GM19463 (cell line): ENCODE data around the gene ATRNL1.

Source experiments
- ATAC-seq: cut with Tn5 transposase; IDR thresholded peaks from one replicate; pipeline ENCODE4 v1.9.1; 2021; ENCODE audit warnings: mild to moderate bottlenecking, moderate library complexity; ENCODE audit not compliant: unreplicated experiment

ATRNL1 gene

DNA sequence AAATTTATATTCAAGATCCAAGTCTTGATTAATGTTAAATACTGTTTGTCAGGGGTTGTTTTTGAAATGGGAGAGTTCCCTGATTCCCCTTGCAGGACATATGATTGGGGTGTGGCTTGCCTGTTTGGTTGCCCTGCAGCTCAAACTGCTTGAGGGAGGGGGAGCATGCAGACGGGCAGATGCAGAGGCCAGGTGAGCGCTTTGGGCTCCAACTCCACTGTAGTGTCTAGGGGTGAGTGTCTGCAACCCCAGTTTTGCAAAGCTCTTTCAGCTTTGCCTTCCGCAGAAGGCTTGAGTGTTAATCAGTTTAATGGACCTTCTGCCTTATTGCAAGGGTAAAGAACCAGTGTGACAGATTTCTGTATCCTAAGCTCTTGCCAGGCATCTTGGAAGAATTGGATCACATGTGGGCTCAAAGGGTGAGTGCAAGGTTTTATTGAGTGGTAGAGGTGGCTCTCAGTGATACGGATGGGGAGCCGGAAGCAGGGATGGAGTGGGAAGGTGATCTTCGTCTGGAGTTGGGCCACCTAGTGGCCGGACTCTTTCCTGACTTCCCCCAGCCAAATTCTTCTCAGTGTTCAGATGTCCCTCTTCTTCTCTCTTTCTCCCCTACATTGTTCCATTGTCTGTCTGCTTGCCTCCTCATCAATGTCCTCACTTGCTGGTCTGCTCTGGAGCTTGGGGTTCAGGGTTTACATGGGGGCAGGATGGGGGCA, 479.7 kb downstream of the ATRNL1 start:
- no peak for ATAC-seq

DNA sequence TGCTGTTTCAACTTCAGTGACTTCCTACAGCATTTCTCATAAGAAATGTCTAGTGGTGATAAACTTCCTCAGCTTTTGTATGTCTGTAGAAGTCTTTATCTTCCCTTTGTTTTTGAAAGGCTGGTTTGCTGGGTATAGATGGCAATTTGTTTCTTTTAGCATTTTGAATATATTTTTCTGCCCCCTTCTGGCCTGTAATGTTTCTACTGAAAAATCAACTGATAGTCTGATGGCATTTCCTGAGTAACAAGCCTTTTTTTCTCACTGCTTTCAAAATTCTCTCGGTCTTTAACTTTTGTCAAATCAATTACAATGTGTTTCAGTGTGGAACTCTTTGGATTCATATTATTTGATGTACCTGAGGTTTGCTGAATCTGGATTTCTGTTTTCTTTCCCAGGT, 487.1 kb downstream of the ATRNL1 start:
- ATAC-seq, result no peak

DNA sequence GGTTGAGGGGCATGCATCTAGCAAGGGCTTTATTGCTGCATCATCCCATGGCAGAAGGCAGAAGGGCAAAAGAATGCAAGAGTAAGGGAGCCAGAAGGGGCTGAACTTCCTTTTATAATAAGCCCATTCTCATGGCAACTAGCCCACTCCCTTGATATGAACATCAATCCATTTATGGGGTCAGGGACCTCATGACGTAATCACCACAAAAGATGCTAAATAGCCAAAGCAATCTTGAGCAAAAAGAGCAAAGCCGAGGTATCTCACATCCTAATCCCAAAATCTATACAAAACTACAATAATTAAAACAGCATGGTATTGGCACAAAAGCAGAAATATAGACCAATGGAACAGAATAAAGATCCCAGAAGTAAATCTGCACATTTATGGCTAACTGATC, 499.9 kb downstream of the ATRNL1 start:
- no peak for ATAC-seq

DNA sequence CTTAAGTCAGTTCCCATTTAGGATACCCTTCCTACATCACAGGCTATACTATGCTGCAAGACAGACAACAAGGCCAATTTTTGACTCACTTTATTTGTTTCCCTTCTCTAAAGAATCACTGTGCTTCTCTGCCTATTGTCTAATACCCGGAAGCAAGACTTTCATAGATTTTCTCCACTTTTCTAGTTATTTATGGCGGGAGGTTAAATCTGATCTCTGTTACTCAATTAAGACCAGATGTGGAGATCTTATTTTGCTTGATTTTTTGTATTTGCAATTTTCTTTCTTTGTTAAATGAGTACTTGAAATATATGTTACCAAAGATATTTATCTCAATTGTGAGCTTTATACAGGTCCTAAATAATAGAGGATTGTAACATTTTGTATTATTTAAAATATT, 511.5 kb downstream of the ATRNL1 start:
- no peak for ATAC-seq

DNA sequence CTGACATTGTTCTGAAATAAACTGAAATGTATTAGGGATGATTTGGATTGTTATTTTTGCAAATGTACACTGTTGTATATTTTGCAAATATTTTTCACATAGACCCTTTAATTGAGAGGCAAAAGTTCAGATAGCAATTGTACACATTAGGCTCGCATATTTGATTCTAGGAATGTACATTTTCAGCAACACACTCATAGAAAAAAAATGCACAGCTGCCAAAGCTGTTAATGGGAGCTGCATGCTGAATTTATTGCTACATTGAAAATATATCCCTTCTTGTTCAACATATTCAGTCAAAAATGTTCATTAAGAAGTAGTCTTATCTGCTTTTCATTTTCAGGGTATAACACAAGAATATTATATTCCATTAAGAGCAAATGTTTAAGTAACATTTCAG, 512.9 kb downstream of the ATRNL1 start:
- ATAC-seq, result no peak

DNA sequence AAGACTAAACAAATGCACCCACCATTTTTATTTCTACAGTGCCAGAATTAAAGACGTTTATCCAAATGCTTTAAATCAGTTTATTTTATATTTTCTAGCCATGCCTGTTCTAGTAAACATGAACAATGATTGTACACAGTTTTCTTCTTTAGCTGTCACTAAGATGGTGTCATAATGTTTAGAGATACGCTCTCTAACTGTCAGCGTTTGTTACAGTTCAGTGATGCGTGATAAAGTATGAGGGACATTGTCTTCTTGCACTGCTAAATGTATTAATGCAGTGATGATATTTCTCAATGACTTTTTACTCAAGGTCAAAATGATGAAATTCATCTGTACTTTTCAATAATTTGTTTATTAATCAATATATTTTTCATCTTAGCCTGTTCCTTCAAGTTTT, 513.6 kb downstream of the ATRNL1 start:
- ATAC-seq, result no peak

DNA sequence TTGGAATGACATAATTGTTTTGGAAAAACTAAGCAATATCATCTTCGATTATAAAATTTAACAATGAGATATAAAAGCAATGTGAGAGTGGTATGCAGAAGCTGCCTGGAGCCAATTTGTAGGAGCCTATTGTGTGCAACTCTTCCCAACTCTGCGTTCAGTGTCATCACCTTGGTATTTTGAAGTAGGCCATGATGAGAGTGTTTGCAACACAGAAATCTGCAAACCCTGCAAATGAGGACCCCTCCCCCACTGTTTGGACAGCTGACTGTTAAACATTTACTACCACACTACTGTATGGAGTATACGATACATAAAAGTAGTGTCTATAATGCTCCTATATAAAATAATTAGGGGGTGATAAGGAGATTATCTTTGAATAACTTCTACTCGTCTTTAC, 531.3 kb downstream of the ATRNL1 start:
- no peak for ATAC-seq

DNA sequence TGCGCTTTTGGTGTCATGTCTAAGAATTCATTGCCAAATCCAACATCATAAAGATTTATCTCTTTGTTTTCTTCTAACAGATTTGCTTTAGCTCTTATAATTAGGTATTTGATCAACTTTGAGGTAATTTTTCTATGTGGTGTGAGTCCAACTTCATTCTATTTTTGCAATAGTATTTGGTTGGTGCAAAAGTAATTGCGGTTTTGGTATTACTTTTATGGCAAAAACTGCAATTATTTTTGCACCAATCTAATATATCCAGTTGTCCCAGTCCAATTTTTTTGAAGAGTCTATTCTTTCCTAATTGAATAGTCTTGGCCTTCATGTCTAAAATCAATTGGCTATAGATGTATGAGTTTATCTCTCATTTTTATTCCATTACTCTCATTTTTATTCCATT, 535.5 kb downstream of the ATRNL1 start:
- no peak for ATAC-seq

DNA sequence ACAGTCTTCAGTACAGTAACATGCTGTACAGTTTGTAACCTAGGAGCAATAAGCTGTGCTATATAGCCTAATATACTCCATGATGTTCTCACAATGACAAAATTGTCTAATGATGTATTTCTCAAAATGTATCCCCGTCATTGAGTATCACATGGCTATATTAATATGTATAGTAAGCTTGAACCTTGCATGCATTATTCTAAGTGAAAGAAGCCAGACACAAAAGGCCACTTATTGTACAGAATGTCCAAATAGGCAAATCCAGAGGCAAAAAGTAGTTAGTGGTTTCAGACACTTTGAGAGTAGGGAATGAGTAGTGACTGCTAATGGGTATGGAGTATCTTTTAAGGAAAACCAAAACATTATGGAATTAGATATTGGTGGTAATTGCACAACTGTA, 545.1 kb downstream of the ATRNL1 start:
- no peak for ATAC-seq

DNA sequence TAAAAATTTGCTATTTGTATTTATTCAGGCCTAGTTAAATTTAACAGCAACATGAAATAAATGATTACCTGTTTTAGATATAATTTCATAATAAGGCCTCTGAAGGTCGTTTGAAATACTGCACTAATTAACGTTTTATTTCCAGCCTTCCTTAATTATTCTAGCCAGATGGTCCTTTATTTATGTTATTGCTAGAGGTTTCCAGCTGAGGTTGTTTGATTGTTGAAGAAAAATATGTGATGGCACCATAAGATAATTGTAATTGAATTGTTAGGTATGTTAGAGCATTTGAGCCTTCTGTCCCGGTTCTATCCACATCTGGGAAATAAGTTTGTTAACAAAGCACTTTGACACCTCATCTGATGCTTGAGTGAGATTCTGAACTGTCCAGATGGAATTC, 556.1 kb downstream of the ATRNL1 start:
- ATAC-seq, result no peak

DNA sequence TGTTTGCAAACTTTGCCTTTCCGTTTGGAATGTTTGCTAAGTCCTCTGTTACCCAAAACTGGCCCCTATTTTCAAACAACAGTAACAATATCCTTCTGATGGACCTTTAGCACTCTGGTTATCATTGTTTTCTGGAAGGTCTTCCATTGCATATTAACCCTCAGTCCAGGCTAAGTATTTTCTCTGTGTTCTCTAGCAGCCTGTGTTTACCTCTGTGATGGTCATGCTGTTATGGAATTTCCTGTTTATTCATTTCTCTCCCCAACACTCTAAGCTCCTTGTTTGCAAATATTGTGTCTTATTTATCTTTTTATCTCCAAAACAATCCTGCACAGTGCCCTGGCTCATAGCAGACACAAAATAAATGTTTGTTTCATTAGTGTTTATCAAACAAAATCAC, 560.3 kb downstream of the ATRNL1 start:
- no peak for ATAC-seq

DNA sequence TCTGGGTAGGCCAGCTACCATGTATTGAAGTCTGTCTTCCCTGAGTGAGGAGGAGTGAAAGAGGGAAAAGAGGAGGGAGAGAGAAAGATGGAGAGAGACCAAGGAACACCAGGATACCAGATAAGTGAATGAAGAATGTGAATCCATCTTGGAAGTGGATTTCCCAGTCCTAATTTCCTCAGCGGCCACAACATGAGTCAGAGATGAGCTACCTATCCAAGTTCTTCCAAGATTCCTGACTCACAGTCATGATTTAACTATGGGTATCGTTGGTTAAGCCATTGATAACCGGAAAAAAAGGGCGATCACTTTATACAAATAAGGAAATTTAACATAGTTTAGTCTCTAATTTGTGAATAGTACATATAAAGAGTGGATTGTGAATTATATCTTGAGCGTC, 561.8 kb downstream of the ATRNL1 start:
- ATAC-seq, result no peak

DNA sequence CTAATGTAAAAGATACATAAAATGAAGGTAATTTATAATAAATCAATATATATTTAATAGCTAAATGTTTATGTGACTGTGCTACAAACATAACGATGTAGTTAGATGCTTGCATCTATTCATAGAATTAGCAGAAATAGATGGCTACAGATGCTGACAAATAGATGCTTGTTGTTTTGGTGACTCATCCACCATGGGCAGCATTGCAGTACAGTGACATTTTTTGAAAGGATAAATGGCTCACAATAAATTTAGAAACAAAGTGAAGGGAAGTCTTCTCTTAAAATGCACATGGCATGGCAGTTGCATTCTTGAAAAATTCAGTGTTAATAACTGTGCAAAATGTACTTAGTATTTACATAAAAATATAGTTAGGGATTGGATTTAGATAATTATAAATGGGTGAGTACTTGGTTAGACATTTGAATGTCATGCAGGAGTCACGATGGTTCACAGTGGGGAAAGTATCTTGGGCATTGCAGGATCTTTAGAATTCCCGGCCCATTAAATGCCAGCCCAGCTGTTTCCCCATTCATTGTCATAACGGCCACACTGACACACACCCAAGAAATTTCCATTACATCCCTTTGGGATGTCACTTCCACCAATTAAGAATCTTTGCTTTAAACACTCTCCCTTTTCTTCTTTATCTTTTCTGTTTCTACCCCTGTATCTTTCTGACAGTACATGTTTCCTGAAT, 564.1 kb downstream of the ATRNL1 start:
- no peak for ATAC-seq

DNA sequence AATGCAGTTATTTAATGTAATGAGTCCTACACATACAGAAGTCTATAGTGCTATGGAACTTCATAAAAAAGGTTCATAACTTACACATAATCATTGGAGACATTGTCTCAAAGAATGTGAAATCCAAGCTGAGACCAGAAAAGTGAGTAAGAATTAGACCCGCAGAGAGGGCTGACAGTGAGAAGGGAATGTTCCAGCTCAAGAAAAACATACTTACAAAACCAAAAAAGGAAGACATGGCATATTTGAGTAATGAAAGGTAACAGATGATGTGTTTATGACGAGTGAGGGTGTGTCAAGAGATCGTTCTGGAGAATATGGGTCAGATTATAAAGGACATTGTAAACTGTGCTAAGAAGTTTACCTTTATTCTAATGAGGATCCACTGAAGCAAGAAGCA, 566.5 kb downstream of the ATRNL1 start:
- ATAC-seq, result no peak

DNA sequence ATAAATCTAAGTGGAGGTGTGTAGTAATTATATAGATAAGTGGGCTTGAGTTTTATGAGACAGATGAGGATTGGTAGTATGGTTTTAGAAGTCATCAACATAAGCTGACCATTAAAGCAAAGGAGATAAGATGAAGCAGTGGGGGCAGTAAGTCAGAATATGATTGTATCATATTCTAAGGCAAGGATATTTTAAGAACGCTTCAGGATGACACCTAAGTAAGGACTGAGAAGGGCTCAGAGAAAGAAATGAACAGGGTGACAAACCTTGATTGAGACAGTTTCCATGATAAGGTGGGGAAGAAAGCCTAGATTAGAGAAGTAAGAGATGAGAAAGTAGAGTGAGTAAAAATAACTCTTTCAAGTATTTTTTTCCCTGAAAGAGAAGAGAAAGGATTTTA, 567.2 kb downstream of the ATRNL1 start:
- ATAC-seq, result no peak

DNA sequence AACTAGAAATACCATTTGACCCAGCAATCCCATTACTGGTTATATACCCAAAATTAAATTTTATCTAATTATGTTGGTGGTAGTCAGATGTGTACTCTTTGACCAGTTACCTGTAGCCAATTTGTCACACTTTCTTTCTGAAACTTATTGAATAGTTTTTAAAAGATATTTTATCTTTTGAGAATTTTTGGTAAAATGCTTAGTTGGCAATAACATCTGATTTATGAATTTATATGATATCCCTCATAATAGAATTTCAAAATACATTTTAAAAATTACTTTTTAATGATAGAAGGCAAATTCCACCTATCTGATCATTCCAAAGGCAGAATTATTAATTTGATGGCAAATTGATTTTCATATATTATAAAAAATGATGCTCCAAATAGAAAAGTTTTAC, 569.3 kb downstream of the ATRNL1 start:
- ATAC-seq, result no peak

DNA sequence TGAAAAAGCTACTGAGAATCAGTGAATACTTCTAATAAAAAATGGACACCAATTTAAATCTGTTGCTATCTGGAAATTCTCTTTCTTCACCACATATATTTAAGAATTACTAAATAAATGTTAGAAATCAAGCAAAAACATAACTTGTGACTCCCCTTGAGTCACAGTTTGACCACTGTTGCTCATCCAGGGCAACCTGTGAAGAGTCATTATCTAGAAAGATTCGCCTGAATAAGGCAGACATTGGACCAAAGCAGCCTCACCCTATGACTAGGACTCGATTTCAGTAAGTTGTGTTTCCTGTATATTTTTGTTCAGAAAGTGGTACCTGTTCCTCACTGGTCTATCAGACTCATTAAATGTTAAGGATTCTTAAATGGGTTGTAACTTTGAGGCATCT, 572.4 kb downstream of the ATRNL1 start:
- ATAC-seq, result no peak

DNA sequence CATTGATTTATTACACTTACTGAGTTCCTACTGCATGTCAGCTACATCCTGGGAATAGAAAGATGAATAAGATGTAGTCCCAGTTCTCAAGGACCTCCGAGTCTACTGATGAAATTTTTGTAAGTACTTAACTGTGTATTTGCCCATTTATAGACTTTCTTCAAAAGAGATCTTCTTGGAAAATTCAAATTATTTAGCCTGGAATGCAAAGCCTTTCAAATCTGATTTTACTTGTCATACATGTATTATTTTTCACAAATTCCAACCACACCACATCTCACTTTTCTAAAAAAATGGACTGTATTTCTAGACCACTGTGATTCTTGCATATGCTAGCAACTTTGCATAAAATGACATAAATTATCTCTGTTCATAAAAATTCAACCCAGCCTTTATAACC, 581.3 kb downstream of the ATRNL1 start:
- no peak for ATAC-seq

DNA sequence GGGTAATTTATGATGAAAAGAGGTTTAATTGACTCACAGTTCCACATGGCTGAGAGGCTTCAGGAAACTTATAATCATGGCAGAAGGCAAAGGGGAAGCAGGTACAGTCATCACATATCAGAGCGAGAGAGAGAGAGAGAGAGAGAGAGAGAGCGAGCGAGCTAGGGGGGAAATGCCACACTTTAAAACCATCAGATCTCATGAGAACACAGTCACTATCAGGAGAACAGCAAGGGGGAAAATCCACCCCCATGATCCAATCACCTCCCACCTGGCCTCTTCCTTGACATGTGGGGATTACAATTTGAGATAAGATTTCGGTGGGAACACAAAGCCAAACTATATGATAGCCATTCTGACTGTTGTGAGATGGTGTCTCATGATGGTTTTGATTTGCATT, 603.6 kb downstream of the ATRNL1 start:
- ATAC-seq, result no peak

DNA sequence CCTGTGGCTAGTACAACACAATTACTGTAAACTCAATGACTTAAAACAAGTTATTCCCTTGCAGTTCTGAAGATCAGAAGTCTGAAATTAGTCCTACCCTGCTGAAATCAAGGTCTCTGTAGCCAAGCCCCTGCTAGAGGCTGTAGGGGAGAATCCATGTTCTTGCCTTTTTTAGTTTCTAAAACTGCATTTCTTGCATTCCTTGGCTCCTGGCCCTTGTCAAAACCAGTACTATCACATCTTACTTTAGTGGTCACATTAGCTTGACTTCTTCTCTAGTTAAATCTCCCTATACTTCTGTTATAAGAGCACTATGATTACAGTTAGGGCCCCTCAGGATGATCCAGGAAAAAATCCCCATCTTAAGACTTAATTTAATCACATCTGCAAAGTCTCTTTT, 612.9 kb downstream of the ATRNL1 start:
- ATAC-seq, result no peak

DNA sequence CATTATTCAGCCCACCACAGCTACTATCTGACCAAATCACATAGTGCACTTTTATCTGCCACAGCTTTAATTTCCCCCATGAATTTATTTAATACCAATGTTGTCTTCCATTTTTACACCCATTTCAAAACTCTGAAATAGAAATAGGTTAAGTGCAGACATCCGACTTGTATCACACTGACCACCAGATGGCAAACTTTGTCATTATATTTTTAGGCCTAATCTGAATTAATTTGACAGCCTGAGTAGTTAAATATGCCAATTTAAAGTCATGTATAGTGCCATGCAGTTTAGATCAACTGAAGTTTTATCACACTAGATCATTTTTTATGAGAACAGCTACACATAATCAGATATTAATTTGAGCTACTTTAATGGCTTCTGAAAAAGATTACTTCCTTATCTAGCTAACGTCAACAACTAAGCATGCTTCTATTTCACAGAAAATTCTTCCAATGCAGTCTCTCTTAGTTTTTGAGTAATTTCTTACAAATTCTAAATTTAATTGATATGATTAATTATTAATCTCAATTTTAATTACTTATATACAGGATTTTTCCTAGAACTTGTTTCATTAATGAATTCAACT, 613.4 kb downstream of the ATRNL1 start:
- ATAC-seq, result no peak

DNA sequence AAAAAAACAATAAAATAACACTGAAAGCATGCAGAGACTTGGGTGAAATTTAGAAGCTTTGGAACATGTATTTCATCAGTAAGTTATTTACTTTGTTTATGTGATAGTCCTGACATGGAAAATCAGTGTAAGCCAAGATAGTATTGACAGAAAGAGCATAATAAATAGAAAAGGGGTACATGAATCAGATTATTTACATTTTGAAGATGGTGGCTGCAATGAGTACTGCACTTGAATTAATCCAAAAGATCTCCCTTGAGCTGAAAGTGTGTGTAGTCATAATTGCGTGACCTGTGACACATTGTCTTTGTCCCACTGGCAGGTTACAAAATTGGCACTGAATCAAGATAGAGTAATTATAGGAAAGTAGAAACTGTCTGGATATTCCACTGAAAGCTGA, 617.0 kb downstream of the ATRNL1 start:
- ATAC-seq, result no peak

DNA sequence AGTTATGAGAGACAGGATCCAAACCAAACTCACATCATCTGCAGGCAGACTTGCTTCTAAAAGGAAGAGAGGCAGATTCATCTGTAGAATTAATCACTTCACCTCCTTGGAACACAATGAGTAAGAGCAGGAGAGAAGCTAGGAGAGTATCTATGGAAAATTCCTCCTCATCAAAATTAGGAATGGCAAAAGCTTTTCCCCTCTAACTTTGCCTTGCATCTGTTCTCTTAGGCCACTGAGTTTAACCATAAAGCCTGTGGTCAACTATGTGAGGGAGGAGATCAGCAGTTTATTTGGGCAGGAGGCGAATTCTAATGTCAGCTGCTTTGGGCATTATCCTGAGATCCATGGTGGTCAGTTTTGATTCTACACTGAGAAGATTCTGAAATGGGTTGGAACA, 618.1 kb downstream of the ATRNL1 start:
- ATAC-seq, result no peak
